Measurements from ENCODE around the gene NCKAP5.

DNA sequence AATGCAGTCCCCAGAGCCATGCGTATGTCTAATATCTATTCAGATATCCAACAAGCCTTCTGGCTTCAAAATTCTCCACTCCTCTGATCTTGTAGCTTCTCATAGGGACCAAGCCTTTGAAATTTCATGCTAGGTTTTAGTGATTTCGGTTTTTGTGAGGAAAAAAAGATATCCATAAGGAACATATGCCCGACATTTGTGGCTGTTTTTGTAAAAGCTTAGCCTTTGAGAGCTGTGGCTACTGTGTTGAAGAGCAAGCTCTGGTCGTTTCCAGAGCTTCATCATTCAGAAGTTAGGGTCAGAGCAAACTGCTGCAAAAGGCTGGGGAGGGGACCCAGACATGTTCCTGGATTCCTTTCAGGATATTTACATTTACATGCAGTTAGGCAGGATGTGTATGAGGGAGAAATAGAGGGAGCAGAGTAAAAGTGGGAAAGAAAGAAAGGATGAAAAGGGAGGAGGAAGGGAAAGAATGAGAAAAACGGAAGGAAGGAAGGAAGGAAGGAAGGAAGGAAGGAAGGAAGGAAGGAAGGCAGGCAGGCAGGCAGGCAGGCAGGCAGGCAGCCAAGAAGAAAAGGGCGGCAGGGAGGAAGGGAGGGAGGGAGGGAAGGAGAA, 70.2 kb downstream of the NCKAP5 start:
- TF ChIP-seq POLR2AphosphoS5 (IDR thresholded peaks at IDR 0.05; ENCODE audit: insufficient read depth in 1 of 2, low read depth in 1 of 2) (no peak), CTCF (IDR thresholded peaks at IDR 0.05) (no peak)

All from vagina (tissue), 2 donors.